Memory B cell (primary cell): ENCODE data around the gene NLGN2.

Experiments
- ATAC-seq: fragments of 150-1000 bp; cut with Tn5 transposase; 2 replicates; pipeline ENCODE4 v1.10.0; 2021; ENCODE audit warnings: low read depth, mild to moderate bottlenecking, moderate library complexity
- DNase-seq, 2 donors: peaks; one replicate each; pipeline ENCODE4 v3.0.0; 2022; ENCODE audit warnings: low spot score in 2 of 2
- H3K27ac Mint-ChIP-seq: one replicate; pipeline ENCODE4 v1.8.0; 2022; ENCODE audit warnings: mild to moderate bottlenecking, moderate library complexity, mixed read lengths
- H3K27me3 Mint-ChIP-seq: one replicate; pipeline ENCODE4 v1.8.0; 2022; ENCODE audit warnings: mixed read lengths
- H3K36me3 Mint-ChIP-seq: one replicate; pipeline ENCODE4 v1.8.0; 2022; ENCODE audit warnings: mild to moderate bottlenecking, mixed read lengths
- H3K4me1 Mint-ChIP-seq: one replicate; pipeline ENCODE4 v1.8.0; 2022; ENCODE audit warnings: mixed read lengths
- H3K4me3 Mint-ChIP-seq: one replicate; pipeline ENCODE4 v1.8.0; 2022; ENCODE audit warnings: mild to moderate bottlenecking, moderate library complexity, mixed read lengths
- H3K9me3 Mint-ChIP-seq: one replicate; pipeline ENCODE4 v1.8.0; 2022; ENCODE audit warnings: mixed read lengths

Gene NLGN2

DNA sequence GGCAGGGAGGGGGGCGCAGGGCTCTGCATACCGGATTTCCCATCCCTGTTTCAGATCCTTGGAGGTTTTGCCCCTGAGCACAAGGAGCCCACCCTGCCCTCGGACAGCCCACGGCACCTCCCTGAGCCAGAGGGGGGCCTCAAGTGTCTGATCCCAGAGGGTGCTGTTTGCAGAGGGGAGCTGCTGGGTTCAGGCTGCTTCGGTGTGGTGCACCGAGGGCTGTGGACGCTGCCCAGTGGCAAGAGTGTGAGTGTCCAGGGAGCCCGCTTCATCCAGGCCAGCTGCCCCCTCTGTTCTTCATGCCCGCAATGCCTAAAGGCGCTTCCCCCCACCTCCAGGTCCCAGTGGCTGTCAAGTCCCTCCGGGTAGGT, 24.3 kb upstream of the NLGN2 start:
- Mint-ChIP-seq H3K27me3 (peaks cover 19% of the 10 kb centered on the region), H3K4me1 (peaks cover 8% of the 10 kb centered on the region), H3K4me3 (peak overlapping the region; percentile 66), H3K9me3 (peaks cover 5% of the 10 kb centered on the region), H3K27ac (no peak overlapping the region), H3K36me3 (peaks cover 3% of the 10 kb centered on the region)
- ATAC-seq (no peak), DNase-seq (no peak)

DNA sequence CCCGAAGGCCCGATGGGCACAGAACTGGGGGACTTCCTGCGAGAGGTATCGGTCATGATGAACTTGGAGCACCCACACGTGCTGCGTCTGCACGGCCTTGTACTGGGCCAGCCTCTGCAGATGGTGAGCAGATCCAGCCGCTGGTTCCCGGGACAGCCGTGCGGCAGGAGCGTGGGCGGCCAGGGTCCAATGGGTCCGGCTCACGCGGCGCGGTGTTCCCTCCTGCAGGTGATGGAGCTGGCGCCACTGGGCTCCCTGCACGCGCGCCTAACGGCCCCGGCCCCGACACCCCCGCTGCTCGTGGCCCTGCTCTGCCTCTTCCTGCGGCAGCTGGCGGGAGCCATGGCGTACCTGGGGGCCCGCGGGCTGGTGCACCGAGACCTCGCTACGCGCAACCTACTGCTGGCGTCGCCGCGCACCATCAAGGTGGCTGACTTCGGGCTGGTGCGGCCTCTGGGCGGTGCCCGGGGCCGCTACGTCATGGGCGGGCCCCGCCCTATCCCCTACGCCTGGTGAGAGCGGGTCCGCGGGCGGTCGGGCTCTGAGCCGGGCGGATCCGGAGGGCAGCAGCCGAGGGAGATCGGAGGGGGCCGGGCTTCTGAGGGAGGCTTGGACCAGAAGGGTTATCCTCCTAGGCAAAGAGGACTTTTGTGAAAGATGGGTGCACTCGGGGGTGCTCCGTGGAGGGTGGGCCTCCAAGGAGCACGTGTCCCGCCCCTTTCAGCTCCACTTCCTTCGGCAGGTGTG, 23.7 kb upstream of the NLGN2 start:
- Mint-ChIP-seq H3K4me1 (peaks cover 8% of the 10 kb centered on the region), H3K9me3 (peaks cover 5% of the 10 kb centered on the region), H3K36me3 (peaks cover 3% of the 10 kb centered on the region), H3K4me3 (peak overlapping the region; percentile 89), H3K27ac (peak overlapping the region; percentile 92), H3K27me3 (peaks cover 19% of the 10 kb centered on the region)
- DNase-seq (peak; percentile 74 to 79), ATAC-seq (peak; percentile 96)

DNA sequence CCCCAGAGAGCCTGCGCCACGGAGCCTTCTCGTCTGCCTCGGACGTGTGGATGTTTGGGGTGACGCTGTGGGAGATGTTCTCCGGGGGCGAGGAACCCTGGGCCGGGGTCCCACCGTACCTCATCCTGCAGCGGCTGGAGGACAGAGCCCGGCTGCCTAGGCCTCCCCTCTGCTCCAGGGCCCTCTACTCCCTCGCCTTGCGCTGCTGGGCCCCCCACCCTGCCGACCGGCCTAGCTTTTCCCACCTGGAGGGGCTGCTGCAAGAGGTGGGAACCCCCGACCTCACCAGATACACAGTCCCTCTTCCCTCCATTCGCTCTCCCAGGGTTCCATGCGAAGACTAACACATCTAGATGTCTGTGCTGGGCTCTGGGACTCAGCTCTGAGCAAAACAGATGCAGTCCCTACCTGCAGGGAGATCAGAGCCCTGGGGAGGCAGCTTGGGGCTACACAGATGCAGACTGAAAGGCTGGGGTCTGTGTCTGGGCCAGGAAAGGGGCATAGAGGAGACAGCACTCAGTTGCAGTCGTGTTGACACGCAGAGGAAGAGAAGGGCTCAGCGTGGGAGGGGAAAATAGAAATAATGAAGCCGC, 23.1 kb upstream of the NLGN2 start:
- H3K36me3 Mint-ChIP-seq: peaks cover 2% of the 10 kb centered on the region
- H3K9me3 Mint-ChIP-seq: no peaks in the 10 kb centered on the region
- H3K4me3 Mint-ChIP-seq: peak overlapping the region; percentile 89
- no peak for ATAC-seq
- peak overlapping the region; percentile 92 for H3K27ac Mint-ChIP-seq
- peaks cover 8% of the 10 kb centered on the region for H3K4me1 Mint-ChIP-seq
- DNase-seq: no peak
- H3K27me3 Mint-ChIP-seq: peaks cover 16% of the 10 kb centered on the region

DNA sequence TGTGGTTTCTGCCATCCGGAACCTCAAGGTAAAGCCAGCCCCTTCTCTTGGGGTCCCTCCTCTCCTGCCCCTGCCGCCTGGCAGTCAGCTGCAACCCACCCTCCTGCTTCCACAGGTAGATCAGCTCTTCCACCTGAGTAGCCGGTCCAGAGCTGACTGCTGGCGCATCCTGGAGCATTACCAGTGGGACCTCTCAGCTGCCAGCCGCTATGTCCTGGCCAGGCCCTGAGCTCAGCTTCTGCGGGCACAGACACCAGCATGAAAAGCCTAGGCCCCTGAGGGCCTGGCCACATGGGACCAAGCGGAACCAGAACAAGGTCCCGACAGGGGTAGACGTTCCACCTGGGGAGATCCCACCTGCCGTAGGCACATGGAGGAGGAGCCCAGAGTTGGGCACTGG, 18.8 kb upstream of the NLGN2 start:
- Mint-ChIP-seq H3K27ac (no peak overlapping the region), H3K4me1 (peaks cover 11% of the 10 kb centered on the region), H3K4me3 (no peak overlapping the region), H3K9me3 (no peaks in the 10 kb centered on the region), H3K27me3 (no peaks in the 10 kb centered on the region), H3K36me3 (peaks cover 10% of the 10 kb centered on the region)
- ATAC-seq (no peak), DNase-seq (no peak)

DNA sequence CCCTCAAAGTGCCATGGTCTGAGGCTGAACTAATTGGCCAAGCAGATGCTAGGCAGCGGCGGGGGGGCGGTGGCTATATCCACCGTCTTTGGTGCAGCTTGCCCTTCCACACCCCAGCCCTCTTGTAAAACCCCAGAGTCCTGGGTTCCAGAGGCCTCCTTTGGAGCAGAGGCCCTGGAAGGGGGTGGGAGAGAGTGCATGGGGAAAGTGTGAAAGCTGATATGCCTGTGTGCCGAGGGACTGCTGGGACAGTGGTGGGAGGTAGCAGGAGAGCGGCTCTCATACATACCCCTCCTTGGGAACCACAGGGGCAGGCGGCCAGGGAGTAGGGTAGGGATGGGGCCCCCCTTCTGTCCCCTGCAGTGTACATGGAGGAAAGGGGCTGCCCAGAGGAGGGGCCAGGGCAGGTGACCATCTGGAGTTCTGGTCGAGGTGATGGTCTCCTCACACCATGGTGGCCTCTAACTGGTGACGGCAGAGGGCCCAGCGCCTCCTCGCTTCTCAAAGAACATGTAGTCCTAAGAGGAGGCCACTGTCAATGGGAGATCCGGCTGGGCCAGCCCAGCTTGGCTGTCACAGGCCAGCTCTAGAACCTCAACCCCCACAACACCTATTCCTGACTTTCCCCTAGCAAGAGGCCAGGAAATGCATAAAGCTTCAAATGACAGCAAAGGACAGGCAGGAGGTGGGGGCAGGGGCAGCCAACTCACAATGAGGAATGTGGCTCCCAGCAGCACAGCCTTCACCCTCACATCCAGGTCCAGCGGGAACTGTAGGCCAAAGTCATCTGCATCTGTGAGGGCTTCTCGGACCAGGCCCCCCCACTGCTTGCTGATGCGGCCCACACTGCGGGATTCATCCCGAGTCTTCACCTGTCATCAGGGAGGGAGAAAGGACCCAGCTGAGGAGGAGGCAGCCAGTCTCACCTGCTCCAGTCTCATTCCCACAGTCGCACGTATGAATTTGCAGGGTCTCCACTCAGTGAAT, 17.4 kb upstream of the NLGN2 start:
- Mint-ChIP-seq H3K4me3 (no peak overlapping the region), H3K9me3 (no peaks in the 10 kb centered on the region), H3K36me3 (peaks cover 10% of the 10 kb centered on the region), H3K27me3 (no peaks in the 10 kb centered on the region), H3K27ac (no peak overlapping the region), H3K4me1 (peaks cover 11% of the 10 kb centered on the region)
- no peak for DNase-seq
- ATAC-seq: no peak

DNA sequence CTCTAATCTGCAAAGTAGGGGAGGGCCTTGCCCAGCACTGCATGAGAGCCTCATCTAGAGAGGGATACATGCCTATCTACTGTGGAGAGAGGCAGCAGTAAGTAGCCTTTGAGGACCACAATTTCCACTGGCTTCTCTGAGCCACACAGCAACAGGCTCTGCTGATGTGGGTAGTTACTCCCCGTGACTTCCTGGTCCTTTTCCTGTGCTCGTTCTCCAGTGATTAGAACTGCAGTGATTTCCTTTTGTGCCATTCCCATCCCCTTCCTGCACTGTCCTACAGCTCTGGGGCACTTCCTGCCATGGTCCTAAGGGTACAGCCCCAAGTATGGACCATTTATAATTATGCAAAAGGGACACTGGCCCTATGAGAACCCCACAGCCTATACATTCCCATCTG, 16.3 kb upstream of the NLGN2 start:
- Mint-ChIP-seq H3K27ac (no peak overlapping the region), H3K4me3 (no peak overlapping the region), H3K27me3 (no peaks in the 10 kb centered on the region), H3K36me3 (peaks cover 10% of the 10 kb centered on the region), H3K4me1 (peaks cover 14% of the 10 kb centered on the region), H3K9me3 (no peaks in the 10 kb centered on the region)
- DNase-seq (no peak), ATAC-seq (no peak)

DNA sequence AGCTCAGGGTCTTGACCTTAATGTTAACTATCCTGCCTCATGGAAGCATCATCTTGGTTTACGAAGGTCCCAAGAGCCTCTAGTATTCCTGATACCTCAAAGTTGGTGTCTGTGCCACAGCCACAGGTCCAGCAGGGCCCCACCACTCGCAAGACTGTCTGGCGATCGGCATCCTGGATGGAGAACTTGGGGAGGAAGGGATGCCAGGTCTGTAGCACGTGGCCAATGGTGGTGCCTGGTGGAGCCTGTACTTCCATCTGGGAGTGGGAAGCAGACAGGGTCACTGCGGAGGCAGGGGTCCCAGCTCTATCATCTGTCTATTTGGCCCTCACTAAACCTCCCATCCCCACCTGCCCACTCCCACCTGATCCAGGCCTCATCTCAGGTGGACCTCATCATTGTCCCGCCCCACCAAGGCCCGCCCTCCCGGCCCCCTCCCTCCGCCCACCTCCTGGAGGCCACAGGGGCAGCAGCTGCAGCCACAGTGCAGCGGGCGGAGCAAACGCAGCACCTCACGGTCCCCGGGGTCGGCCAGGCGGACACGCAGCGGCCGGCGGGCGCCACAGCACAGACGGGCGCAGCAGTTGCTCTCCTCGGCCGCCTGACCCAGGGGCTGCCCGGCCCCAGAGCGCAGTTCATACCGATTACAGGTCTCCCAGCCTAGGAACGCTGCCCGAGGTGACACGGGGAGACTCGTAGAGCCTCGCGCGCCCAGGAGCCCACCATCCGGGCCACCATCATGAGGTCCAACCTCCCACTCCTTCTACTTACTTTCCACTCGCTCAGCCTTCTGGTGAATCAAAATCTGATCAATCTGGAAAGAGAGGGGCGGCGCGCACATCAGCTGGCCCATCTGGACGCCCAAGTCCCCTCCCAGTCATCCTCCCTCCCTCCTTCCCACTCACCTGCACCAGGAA, 14.7 kb upstream of the NLGN2 start:
- Mint-ChIP-seq H3K27me3 (no peaks in the 10 kb centered on the region), H3K27ac (no peak overlapping the region), H3K36me3 (peaks cover 10% of the 10 kb centered on the region), H3K9me3 (no peaks in the 10 kb centered on the region), H3K4me1 (peaks cover 14% of the 10 kb centered on the region), H3K4me3 (peak overlapping the region; percentile 93)
- ATAC-seq: no peak
- DNase-seq: no peak

DNA sequence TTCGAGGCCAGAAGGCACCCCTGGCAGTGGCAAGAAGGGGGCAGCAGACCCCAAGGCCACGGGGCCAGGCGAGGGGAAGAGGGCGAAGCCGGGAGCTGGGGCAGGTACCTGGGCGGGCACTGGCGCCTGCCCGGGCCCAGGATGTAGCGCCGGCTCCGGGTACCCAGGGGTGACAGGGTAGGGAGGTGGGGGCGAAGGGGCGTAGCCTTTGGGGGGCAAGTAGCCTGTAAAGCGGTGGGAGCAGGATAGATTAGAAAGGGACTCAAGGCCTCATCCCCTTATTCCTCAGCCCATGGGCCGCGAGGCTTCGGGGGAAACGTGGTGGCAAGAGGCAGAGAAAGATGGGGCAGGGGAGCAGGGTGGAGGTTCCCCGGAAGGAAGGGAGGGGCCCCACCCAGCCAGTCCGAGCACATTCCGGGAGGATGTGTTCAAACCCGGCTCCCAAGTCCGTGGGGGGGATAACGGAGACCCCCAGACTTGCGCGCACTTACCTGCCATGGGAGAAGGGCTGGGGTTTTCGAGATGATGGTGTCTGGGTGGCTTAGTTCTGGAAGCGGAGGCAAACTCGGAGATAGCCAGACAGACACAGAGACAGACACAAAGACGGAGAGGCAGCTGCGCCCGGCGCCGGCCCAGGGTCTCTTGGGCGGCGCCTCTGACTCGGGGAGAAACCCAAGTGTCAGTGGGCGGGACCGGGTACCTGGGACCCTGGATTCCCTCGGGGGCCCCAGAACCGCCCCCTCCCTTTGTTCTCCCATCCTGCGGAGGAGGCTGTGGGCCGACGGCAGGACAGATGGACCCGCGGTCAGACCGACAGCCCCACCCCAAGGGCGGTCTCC, 13.8 kb upstream of the NLGN2 start:
- H3K9me3 Mint-ChIP-seq: no peaks in the 10 kb centered on the region
- H3K4me1 Mint-ChIP-seq: peaks cover 14% of the 10 kb centered on the region
- ATAC-seq (peak; percentile 74), DNase-seq (no peak)
- H3K36me3 Mint-ChIP-seq: peaks cover 10% of the 10 kb centered on the region
- H3K27ac Mint-ChIP-seq: peak overlapping the region; percentile 81
- peak overlapping the region; percentile 93 for H3K4me3 Mint-ChIP-seq
- no peaks in the 10 kb centered on the region for H3K27me3 Mint-ChIP-seq

DNA sequence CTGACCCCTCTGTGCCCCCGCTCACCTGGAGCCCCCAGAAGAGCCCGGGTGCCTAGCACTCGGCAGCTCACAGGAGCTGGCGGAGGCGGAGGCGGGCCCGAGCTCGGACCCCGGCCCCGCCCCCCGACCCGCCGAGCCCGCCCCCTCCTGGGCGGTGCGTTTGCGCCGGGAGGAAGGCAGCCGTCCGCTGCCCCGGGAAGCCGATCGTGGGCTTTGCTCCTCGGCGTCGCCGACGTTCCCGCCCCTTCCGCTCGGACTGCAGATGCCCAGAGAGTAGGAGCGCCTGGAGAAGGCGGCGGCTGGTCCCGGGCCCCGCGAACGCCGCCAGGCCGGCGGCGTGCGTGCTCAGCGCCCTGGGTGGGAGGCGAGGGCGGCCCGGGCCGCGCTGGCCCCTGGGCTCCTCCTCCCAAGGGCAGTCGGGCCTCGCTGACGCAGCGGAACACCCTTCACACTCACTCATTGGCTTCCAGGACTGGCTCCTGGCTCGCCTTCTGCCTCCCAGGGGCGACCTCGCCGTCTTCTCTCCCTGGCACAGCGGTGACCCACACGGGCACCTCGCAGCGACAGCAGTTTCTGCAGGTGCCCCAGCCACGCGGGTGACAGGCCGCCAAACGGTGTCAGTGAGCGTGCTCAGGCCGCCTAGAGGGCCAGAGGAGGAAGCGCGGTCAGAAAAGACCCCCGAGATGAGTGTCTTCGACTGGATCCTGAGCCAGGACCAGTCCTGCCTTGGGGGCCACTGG, 13.0 kb upstream of the NLGN2 start, which contains the start of gene PLSCR3:
TSS of gene PLSCR3 (minus strand) at position 74 of the 740 bp plus-strand sequence. CDS start 415 bp downstream, outside the sequence.
- H3K9me3 Mint-ChIP-seq: no peaks in the 10 kb centered on the region

DNA sequence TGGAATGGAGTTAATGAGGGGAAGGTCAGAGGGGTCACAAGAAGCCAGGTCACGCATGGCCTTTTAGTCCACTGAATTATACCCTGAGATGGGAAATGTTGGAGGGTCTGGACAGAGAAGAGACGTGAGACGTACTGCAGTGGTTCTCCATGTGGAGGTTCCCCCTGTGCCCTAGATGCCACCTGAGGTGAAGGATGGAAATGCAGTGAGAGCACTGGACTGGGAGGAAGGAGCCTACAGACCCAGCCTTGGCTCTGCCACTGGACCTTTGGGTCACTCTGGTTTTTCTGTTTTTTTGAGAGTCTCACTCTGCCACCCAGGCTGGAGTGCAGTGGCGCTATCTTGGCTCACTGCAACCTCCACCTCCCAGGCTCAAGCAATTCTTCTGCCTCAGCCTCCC, 11.5 kb upstream of the NLGN2 start:
- Mint-ChIP-seq H3K27me3 (no peaks in the 10 kb centered on the region), H3K4me1 (peaks cover 14% of the 10 kb centered on the region), H3K9me3 (no peaks in the 10 kb centered on the region), H3K27ac (no peak overlapping the region), H3K36me3 (peaks cover 1% of the 10 kb centered on the region), H3K4me3 (no peak overlapping the region)
- DNase-seq (no peak), ATAC-seq (no peak)

More for the DNA sequence above, 13.0 kb upstream of the NLGN2 start, which contains the start of gene PLSCR3:
- H3K27ac Mint-ChIP-seq: peak within 1 kb of the TSS; percentile 81
- peaks cover 14% of the 10 kb centered on the region for H3K4me1 Mint-ChIP-seq
- DNase-seq (peak; percentile 80 to 89), ATAC-seq (peak; percentile 90)
- H3K4me3 Mint-ChIP-seq: peak within 1 kb of the TSS; percentile 94
- no peaks in the 10 kb centered on the region for H3K27me3 Mint-ChIP-seq
- peaks cover 8% of the 10 kb centered on the region for H3K36me3 Mint-ChIP-seq

DNA sequence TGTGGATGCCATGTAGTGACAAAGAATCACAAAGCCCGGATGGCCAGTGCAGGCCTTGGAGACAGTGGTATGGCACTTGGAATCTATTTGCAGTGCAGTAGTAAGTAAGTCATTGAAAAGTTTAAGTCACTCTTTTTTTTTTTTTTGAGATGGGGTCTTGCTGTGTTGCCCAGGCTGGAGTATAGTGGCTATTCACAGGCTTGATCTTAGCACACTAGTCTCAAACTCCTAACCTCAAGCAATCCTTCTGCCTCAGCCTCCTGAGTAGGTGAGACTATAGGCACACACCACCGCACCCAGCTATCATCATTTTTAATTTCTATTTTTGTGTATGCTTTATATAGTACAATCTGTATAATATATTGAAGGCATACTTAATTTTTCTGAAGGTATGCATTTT, 9.0 kb upstream of the NLGN2 start:
- H3K4me3 Mint-ChIP-seq: no peak overlapping the region
- peaks cover 17% of the 10 kb centered on the region for H3K4me1 Mint-ChIP-seq
- H3K27me3 Mint-ChIP-seq: no peaks in the 10 kb centered on the region
- DNase-seq: no peak
- no peak overlapping the region for H3K27ac Mint-ChIP-seq
- ATAC-seq: no peak
- peaks cover 2% of the 10 kb centered on the region for H3K36me3 Mint-ChIP-seq
- no peaks in the 10 kb centered on the region for H3K9me3 Mint-ChIP-seq
